ENCODE measurements around the gene C6orf52. TPM values are rescaled to one million over a fixed set of nuclear protein-coding genes. Genes with fewer than 3 reads are reported as not detected.
"Not testable (repeated sequence)": the region's sequence is repeated elsewhere in the genome, so short reads cannot be mapped to it uniquely, and the experiment has no call there.

The C6orf52 gene
- total and polyA plus RNA-seq, 2 of the 13 experiments (the other 11 are each of a cell fraction or from before 2014, with no cell fraction given), result 0.50 to 0.53 TPM

GRCh38 chr6:10668126-10668917 lies 26.1 kb downstream of the C6orf52 start (continued):
- no peak for TF ChIP-seq BATF2 (CRISPR knock-in tag; IDR thresholded peaks at IDR 0.05)

- FAIRE-seq; ATAC-seq; H3K4me2 ChIP-seq (ENCODE audit: low read depth, low read length); H4K20me1 ChIP-seq (ENCODE audit: insufficient read depth, low read length); H3K9me3 ChIP-seq (ENCODE audit: low read length); CTCF ChIA-PET (ENCODE audit: low intra/inter-chr PET ratio, low total read pairs); H3K4me3 ChIP-seq (replicated peaks in 1 of 3; ENCODE audit: insufficient read depth in 1 of 3, low read depth in 2 of 3, low read length in 3 of 3); in situ Hi-C loops (cut with HindIII; ENCODE audit: extremely low pct_ligation_motif_present, low pct_unique_long_range_greater_than_20kb); H3K36me3 ChIP-seq (replicated peaks in 1 of 2; ENCODE audit: control insufficient read depth in 1 of 2, insufficient read depth in 2 of 2, low read length in 2 of 2); H3K4me1 ChIP-seq (ENCODE audit: insufficient read depth, low read length); intact Hi-C loops (cut with micrococcal nuclease; ENCODE audit: unreplicated experiment); DNase-seq (ENCODE audit: low spot score); H2AFZ ChIP-seq (ENCODE audit: low read length); POLR2A ChIA-PET; H3K27ac ChIP-seq (ENCODE audit: extremely low read length, insufficient read depth, low read length); BruUV-seq (replicated peaks); H3K9ac ChIP-seq (ENCODE audit: insufficient read depth, low read depth, low read length); H3K79me2 ChIP-seq (ENCODE audit: insufficient read depth, low read length): not testable (repeated sequence)
- 0% methylated on average over 1 of the region's 1 CpG for WGBS (ENCODE audit: low lambda C conversion rate)
- peaks cover 0 to 14% of the 10 kb centered on the region in 2 experiments; a peak in 4 of 5 replicates for H3K27me3 ChIP-seq (ENCODE audit: control insufficient read depth in 1 of 2, insufficient read depth in 2 of 2, low read length in 2 of 2)
Observed at GRCh38 chr6:10665595-10665994, 28.8 kb downstream of the C6orf52 start.

DNA sequence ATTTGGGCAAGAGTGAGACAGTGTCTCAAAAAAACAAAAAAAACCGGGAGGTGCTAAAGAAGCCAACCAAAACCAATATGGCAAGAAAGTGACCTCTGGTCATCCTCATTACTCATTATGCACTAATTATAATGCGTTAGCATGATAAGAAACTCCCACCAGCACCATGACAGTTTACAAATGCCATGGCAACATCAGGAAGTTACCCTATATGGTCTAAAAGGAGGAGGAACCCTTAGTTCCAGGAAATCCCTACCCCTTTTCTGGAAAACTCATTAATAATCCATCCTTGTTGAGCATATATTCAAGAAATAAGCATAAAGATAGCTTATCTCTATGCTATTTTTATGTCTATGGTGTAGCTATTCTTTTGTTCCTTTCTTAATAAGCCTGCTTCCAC lies 31.7 kb downstream of the C6orf52 start:
- Histone ChIP-seq H3K27ac (ENCODE audit: extremely low read length, insufficient read depth, low read length) (no peak overlapping the region), H4K20me1 (ENCODE audit: insufficient read depth, low read length) (no peaks in the 10 kb centered on the region), H3K4me2 (ENCODE audit: low read depth, low read length) (no peak overlapping the region), H3K4me3 (replicated peaks in 1 of 3; ENCODE audit: insufficient read depth in 1 of 3, low read depth in 2 of 3, low read length in 3 of 3) (no peak overlapping the region), H3K36me3 (replicated peaks in 1 of 2; ENCODE audit: control insufficient read depth in 1 of 2, insufficient read depth in 2 of 2, low read length in 2 of 2) (no peaks in the 10 kb centered on the region), H3K4me1 (ENCODE audit: insufficient read depth, low read length) (0 out of 2 replicates have a peak, but pooled peaks cover 6% of the 10 kb centered on the region), H3K9ac (ENCODE audit: insufficient read depth, low read depth, low read length) (no peak overlapping the region), H3K27me3 (ENCODE audit: control insufficient read depth in 1 of 2, insufficient read depth in 2 of 2, low read length in 2 of 2) (peaks cover 0 to 6% of the 10 kb centered on the region in 2 experiments; a peak in 3 of 5 replicates), H3K9me3 (ENCODE audit: low read length) (no peaks in the 10 kb centered on the region), H2AFZ (ENCODE audit: low read length) (no peak overlapping the region), H3K79me2 (ENCODE audit: insufficient read depth, low read length) (no peaks in the 10 kb centered on the region)
- ATAC-seq, result no peak
- no peak for FAIRE-seq
- in situ Hi-C loops (cut with HindIII; ENCODE audit: extremely low pct_ligation_motif_present, low pct_unique_long_range_greater_than_20kb), result no loop called here
- ChIA-PET CTCF (ENCODE audit: low intra/inter-chr PET ratio, low total read pairs) (no interaction called here), POLR2A (no interaction called here)
- intact Hi-C loops (cut with micrococcal nuclease; ENCODE audit: unreplicated experiment), result no loop called here
- DNase-seq (ENCODE audit: low spot score), result no peak
- WGBS (ENCODE audit: low lambda C conversion rate), result 4% methylated on average over 2 of the region's 2 CpGs
- BruUV-seq (replicated peaks), result no TSS peak
- TF ChIP-seq IRF1 (CRISPR knock-in tag; IDR thresholded peaks at IDR 0.05; ENCODE audit: low read depth) (no peak), MBD4 (IDR thresholded peaks at IDR 0.05; ENCODE audit: borderline replicate concordance, low read length) (no peak), TP53 (CRISPR knock-in tag; conservative IDR thresholded peaks at IDR 0.05) (no peak), ZSCAN9 (CRISPR knock-in tag; IDR thresholded peaks at IDR 0.05; ENCODE audit: borderline replicate concordance) (no peak), ATF7-NPFF (CRISPR knock-in tag; IDR thresholded peaks at IDR 0.05; ENCODE audit: low read depth) (no peak), HIVEP1 (CRISPR knock-in tag; IDR thresholded peaks at IDR 0.05) (no peak), ZBTB1 (CRISPR knock-in tag; IDR thresholded peaks at IDR 0.05; ENCODE audit: borderline replicate concordance) (no peak), ARNTL (CRISPR knock-in tag; IDR thresholded peaks at IDR 0.05) (no peak), HOXA7 (CRISPR knock-in tag; IDR thresholded peaks at IDR 0.05) (no peak), PCBP1 (IDR thresholded peaks at IDR 0.05; ENCODE audit: borderline replicate concordance, low read depth, low read length) (no peak), STAG1 (CRISPR knock-in tag; IDR thresholded peaks at IDR 0.05) (no peak)
- TF ChIP-seq, protein P1, sequence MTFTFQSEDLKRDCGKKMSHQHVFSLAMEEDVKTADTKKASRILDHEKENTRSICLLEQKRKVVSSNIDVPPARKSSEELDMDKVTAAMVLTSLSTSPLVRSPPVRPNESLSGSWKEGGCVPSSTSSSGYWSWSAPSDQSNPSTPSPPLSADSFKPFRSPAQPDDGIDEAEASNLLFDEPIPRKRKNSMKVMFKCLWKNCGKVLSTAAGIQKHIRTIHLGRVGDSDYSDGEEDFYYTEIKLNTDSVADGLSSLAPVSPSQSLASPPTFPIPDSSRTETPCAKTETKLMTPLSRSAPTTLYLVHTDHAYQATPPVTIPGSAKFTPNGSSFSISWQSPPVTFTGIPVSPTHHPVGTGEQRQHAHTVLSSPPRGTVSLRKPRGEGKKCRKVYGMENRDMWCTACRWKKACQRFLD (CRISPR knock-in tag; IDR thresholded peaks at IDR 0.05; ENCODE audit: borderline replicate concordance), result no peak
